ENCODE results near the gene LACC1.

LACC1 gene

DNA sequence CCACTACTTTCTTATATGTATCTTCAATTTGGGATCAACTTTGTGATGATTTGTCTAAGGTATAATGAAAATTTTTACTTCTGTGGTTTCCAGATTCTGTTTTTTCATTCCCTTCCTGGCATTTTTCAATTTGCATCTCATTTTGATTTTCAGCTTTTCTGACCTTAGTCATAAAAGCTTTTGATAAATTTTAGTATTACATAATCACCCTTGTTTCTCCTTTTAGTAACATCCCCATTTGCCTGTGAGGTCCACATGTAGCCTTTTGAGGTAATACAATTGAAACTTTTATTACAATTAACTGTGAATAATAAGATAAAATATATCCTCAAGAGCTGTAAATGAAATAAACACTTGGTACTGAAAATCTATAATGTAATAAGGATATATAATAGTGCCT is 31.2 kb downstream of the LACC1 start:
- H3K4me3 Mint-ChIP-seq, result no peak overlapping the region
- no peak overlapping the region for H3K27ac Mint-ChIP-seq
- no peaks in the 10 kb centered on the region for H3K36me3 Mint-ChIP-seq (ENCODE audit: low read depth)
- peaks cover 23% of the 10 kb centered on the region for H3K27me3 Mint-ChIP-seq (ENCODE audit: low read depth)
- no peaks in the 10 kb centered on the region for H3K4me1 Mint-ChIP-seq (ENCODE audit: low read depth)
- no peak for DNase-seq (ENCODE audit: low spot score)
- H3K9me3 Mint-ChIP-seq, result no peaks in the 10 kb centered on the region

DNA sequence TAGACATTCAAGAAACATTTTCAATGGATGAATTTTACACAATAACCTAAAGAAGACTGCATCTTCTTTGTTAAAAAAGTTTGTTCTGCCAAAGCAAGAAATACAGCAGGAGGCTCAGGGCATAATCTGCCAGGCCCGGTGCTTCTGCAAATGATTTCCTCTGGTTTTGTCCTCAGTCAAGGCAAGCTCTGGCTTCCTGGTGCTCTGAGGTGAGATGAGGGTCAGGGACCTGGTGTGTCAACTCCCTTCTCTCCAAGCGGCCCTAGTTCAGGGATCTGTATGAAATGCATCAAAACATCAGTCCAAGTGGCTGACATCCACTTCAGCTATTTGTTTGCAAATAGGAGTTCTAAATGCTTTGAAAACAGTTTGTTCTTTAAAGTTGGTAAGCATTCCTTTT is 31.6 kb downstream of the LACC1 start:
- H3K4me3 Mint-ChIP-seq, result no peak overlapping the region
- no peak for DNase-seq (ENCODE audit: low spot score)
- H3K9me3 Mint-ChIP-seq, result no peaks in the 10 kb centered on the region
- no peaks in the 10 kb centered on the region for H3K4me1 Mint-ChIP-seq (ENCODE audit: low read depth)
- H3K36me3 Mint-ChIP-seq (ENCODE audit: low read depth), result no peaks in the 10 kb centered on the region
- H3K27ac Mint-ChIP-seq, result no peak overlapping the region
- peaks cover 23% of the 10 kb centered on the region for H3K27me3 Mint-ChIP-seq (ENCODE audit: low read depth)

DNA sequence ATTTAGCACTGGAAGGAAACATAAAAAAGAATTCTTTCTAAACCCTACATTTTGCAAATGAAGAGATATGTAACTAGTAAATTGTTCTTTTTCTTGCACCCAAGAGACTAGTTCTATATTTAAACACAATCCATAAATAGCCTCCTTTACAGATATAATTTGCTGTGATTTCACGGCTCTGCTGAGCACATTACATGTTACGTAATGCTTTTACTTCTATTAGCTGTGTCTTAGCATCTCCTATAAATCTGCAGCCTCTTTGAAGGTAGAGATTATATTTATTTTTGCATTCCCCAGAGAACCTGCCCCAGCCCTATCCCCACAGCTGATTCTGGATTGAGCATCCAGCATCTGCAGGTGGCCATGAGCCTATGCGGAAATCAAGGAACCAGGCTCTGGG is 32.2 kb downstream of the LACC1 start:
- H3K27me3 Mint-ChIP-seq (ENCODE audit: low read depth), result peaks cover 22% of the 10 kb centered on the region
- H3K36me3 Mint-ChIP-seq (ENCODE audit: low read depth), result no peaks in the 10 kb centered on the region
- DNase-seq (ENCODE audit: low spot score), result no peak
- H3K27ac Mint-ChIP-seq, result no peak overlapping the region
- H3K9me3 Mint-ChIP-seq, result no peaks in the 10 kb centered on the region
- no peak overlapping the region for H3K4me3 Mint-ChIP-seq
- no peaks in the 10 kb centered on the region for H3K4me1 Mint-ChIP-seq (ENCODE audit: low read depth)

DNA sequence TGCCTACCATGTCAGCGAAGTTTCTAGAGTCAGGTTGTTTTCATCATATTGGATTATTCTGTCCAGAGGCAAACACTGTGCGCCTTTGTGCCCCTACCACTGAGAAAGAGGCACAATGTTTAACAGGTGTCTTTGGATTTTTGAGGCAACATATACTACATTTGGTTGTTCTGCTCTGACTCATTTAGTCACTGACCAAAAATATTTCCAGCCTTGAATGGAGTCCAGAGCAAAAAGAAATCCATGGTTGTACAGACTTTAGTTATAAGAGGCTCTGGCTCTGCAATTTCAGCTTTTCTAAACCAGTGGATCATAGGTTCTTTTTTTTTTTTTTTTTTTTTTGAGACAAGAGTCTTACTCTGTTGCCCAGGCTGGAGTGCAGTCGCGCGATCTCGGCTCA is 35.7 kb downstream of the LACC1 start:
- Mint-ChIP-seq H3K4me3 (no peak overlapping the region), H3K27me3 (ENCODE audit: low read depth) (peaks cover 19% of the 10 kb centered on the region), H3K9me3 (no peaks in the 10 kb centered on the region), H3K27ac (no peak overlapping the region), H3K36me3 (ENCODE audit: low read depth) (no peaks in the 10 kb centered on the region), H3K4me1 (ENCODE audit: low read depth) (no peaks in the 10 kb centered on the region)
- no peak for DNase-seq (ENCODE audit: low spot score)

DNA sequence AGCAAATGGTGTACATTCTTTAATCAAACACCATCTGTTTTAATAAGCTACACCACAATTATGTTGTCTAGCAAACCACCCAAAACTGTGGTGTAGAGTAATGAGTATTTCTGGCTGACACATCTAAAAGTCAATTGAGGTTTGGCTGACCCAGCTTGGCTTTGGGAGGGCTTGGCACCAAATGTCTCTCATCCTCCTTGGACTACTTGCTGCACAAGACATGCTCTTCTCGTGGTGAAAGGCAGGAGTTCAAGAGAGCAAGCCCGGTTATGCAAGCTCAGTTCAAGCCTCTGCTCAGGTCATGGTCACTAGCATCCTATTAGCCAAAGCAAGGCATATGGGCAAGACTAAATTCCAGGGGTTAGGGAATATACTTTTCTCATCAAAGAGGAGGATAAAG is 37.1 kb downstream of the LACC1 start:
- H3K27ac Mint-ChIP-seq, result no peak overlapping the region
- H3K4me1 Mint-ChIP-seq (ENCODE audit: low read depth), result no peaks in the 10 kb centered on the region
- H3K4me3 Mint-ChIP-seq, result no peak overlapping the region
- no peaks in the 10 kb centered on the region for H3K9me3 Mint-ChIP-seq
- H3K36me3 Mint-ChIP-seq (ENCODE audit: low read depth), result no peaks in the 10 kb centered on the region
- no peak for DNase-seq (ENCODE audit: low spot score)
- H3K27me3 Mint-ChIP-seq (ENCODE audit: low read depth), result peaks cover 23% of the 10 kb centered on the region

DNA sequence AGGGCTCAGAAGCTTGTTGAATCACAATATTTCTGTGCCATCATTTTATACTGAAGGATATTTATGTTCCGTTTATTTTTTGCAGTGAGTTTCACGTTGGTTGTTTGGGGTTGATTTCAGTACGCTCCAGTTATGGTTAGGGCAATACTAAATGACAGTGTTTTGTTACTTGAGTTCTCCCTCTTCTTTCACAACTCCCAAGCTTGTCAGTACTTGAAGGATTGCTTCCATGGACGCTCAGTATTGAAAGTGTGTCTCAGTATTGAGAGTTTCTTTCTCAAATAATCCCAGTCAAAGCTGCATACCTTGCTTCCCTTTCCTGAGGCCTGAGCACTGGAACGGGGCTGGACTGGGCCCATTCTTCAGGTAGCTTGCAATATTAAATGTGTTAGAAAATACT is 38.9 kb downstream of the LACC1 start:
- Mint-ChIP-seq H3K9me3 (no peaks in the 10 kb centered on the region), H3K4me3 (no peak overlapping the region), H3K4me1 (ENCODE audit: low read depth) (no peaks in the 10 kb centered on the region), H3K36me3 (ENCODE audit: low read depth) (no peaks in the 10 kb centered on the region), H3K27ac (no peak overlapping the region), H3K27me3 (ENCODE audit: low read depth) (peaks cover 21% of the 10 kb centered on the region)
- no peak for DNase-seq (ENCODE audit: low spot score)

DNA sequence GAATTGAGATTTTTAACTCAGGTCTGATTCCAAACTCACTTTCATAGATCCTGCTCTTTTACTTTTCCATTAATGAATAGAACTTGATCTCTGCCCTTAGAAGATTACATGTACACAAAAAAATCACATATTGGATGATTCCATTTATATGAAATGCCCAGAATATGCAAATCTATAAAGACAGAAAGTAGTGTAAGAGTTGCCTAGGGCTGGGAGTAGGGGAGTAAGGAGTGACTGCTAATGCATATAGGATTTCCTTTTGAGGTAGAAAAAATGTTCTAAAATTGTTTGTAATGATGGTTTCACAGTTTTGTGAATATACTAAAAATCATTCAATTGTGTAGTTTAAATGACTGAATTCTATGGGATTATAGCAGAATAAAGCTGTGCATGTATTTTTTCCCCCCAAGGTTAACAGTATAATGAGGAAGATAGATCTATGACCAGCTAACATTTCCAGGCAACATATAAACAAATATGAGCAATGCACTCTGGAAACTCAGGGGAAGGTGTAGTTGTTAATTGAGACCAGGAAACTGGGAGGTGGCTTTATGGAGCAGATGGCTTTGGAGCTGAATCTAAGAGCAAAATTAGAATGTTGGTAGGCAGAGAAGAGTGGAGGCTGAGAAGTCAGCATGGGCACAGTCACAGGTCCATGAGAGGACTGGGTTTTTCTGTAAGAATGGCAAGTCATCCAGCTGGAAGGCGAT is 41.4 kb downstream of the LACC1 start:
- H3K27ac Mint-ChIP-seq, result no peak overlapping the region
- DNase-seq (ENCODE audit: low spot score), result no peak
- H3K36me3 Mint-ChIP-seq (ENCODE audit: low read depth), result no peaks in the 10 kb centered on the region
- H3K27me3 Mint-ChIP-seq (ENCODE audit: low read depth), result peaks cover 17% of the 10 kb centered on the region
- no peak overlapping the region for H3K4me3 Mint-ChIP-seq
- H3K9me3 Mint-ChIP-seq, result no peaks in the 10 kb centered on the region
- H3K4me1 Mint-ChIP-seq (ENCODE audit: low read depth), result no peaks in the 10 kb centered on the region

DNA sequence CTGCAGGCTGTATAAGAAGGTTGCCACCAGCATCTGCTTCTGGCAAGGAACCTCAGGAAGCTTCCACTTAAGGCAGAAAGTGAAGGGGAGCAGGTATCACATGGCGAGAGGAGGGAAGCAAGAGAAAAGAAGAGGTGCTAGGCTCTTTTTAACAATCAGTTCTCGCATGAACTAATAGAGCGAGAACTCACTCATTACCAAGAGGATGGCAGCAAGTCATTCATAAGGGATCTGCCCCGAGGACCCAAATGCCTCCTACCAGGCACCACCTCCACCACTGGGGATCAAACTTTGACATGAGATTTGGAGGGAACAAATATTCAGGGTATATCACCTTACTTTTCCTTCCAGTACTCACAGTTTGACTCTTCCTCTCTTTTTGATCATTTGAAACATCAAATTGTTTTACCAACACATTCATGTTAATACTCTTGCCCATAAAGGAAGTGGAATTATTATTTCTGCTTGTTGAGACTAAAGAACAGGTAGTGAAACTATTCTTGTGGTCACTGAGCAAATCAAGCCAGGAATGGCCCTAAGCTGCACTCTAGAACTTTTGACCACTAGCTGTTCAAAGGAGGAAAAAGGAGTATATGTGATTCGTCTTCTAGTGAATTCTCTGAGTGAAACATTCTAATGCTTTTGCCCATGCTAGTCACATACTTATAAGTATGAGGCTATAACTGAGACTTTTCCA is 45.0 kb downstream of the LACC1 start:
- H3K4me3 Mint-ChIP-seq, result no peak overlapping the region
- DNase-seq (ENCODE audit: low spot score), result no peak
- no peaks in the 10 kb centered on the region for H3K9me3 Mint-ChIP-seq
- H3K27me3 Mint-ChIP-seq (ENCODE audit: low read depth), result peaks cover 7% of the 10 kb centered on the region
- H3K36me3 Mint-ChIP-seq (ENCODE audit: low read depth), result no peaks in the 10 kb centered on the region
- H3K4me1 Mint-ChIP-seq (ENCODE audit: low read depth), result no peaks in the 10 kb centered on the region
- H3K27ac Mint-ChIP-seq, result no peak overlapping the region

DNA sequence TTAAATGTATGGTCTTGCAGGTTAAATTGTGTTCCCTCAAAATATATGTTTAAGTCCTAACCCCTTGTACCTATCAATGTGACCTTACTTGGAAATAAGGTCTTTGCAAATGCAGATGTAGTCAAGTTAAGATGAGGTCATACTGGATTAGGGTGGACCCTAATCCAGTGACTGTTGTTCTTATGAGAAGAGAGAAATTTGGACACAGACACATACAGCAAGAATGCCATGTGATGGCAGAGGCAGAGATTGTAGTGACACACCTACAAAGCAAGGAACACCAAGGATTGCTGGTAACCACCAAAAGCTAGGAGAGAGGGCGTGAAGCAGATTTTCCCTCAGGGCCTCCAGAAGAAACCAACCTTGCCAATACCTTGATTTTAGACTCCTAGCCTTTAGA is 50.2 kb downstream of the LACC1 start:
- Mint-ChIP-seq H3K27ac (no peak overlapping the region), H3K36me3 (ENCODE audit: low read depth) (no peaks in the 10 kb centered on the region), H3K4me3 (no peak overlapping the region), H3K4me1 (ENCODE audit: low read depth) (no peaks in the 10 kb centered on the region), H3K27me3 (ENCODE audit: low read depth) (peaks cover 8% of the 10 kb centered on the region), H3K9me3 (no peaks in the 10 kb centered on the region)
- DNase-seq (ENCODE audit: low spot score), result no peak

DNA sequence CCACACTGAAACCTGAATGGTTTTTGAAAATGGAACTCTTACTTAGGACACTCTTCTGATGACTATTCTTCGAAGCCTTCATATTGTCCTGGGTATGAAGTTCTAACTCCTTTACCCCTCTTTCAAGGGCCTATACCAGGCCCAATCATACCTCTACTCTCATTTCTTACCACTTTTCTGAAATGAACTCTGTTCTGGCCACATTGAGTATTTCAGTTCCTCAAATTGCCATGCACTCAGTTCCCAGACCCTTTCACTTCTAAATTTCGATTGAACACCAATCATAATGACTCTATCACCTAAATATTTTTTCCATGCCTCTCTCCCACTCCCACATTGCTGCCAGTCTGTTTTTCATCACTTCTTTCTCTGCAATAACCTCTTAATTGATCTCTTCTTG is 53.7 kb downstream of the LACC1 start:
- Mint-ChIP-seq H3K9me3 (no peaks in the 10 kb centered on the region), H3K4me3 (no peak overlapping the region), H3K27me3 (ENCODE audit: low read depth) (peaks cover 8% of the 10 kb centered on the region), H3K36me3 (ENCODE audit: low read depth) (no peaks in the 10 kb centered on the region), H3K27ac (no peak overlapping the region), H3K4me1 (ENCODE audit: low read depth) (no peaks in the 10 kb centered on the region)
- DNase-seq (ENCODE audit: low spot score), result no peak

DNA sequence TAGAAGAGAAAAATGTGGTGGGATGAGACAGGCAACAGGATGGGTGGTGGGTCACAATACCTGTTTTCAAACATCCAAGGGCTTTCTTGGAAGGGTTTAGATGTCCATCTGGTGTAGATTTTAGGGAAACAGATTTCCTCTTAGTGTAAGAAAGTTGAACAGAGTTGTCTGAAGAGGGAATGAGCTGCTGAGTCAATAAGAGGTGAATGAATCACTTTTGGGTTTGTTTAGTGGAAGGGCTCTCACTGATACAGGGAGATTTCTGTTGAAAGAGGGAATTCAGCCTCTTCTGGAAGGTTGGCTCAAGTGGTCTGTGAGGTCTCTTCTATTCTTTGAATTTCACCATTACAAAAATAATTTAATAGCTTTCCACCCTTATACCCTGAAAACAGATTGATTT is 54.6 kb downstream of the LACC1 start:
- DNase-seq (ENCODE audit: low spot score), result no peak
- no peak overlapping the region for H3K4me3 Mint-ChIP-seq
- H3K9me3 Mint-ChIP-seq, result no peaks in the 10 kb centered on the region
- H3K27ac Mint-ChIP-seq, result no peak overlapping the region
- no peaks in the 10 kb centered on the region for H3K36me3 Mint-ChIP-seq (ENCODE audit: low read depth)
- no peaks in the 10 kb centered on the region for H3K4me1 Mint-ChIP-seq (ENCODE audit: low read depth)
- H3K27me3 Mint-ChIP-seq (ENCODE audit: low read depth), result peaks cover 8% of the 10 kb centered on the region

DNA sequence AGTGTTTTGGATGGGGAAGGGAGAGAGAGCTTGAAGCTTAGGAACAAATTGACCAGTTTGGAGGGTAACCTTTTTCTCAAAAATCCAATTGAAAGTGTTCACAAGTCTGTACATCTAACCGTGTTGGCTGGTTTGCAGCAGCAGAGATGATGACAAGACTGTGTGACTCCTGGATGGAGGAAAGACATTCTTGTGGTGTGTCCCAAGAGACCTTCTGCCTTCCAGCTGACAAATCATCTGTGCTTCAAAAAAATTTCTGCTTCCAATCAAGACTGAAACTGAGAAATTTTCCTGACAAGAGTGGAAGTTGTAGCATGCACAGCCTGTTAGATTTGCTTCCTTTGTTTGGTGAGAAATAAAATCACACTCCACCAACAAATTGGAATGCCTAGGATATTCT is 56.2 kb downstream of the LACC1 start:
- H3K36me3 Mint-ChIP-seq (ENCODE audit: low read depth), result no peaks in the 10 kb centered on the region
- no peaks in the 10 kb centered on the region for H3K9me3 Mint-ChIP-seq
- peaks cover 4% of the 10 kb centered on the region for H3K27me3 Mint-ChIP-seq (ENCODE audit: low read depth)

DNA sequence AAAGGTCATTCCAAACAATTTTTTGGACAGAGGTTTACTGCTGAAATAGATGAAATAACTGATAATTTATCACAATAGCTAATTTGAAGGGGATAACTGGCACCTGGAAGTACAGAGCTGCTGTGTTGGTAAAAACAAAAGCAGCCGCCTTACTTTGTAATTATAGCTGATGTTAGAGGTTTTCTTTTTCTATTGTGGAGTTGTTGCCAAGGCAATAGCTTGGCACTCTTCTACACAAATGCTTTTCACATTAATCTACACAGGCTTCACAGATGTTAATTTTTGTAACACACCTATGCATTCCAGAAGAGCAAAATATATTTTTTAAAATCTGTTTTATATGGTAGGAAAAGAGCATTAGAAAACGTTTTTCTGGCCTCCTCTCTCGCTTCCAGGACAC is 56.9 kb downstream of the LACC1 start:
- Mint-ChIP-seq H3K9me3 (no peaks in the 10 kb centered on the region), H3K4me1 (ENCODE audit: low read depth) (no peaks in the 10 kb centered on the region), H3K27me3 (ENCODE audit: low read depth) (peaks cover 4% of the 10 kb centered on the region), H3K27ac (no peak overlapping the region), H3K4me3 (no peak overlapping the region), H3K36me3 (ENCODE audit: low read depth) (no peaks in the 10 kb centered on the region)
- no peak for DNase-seq (ENCODE audit: low spot score)

More for the DNA sequence above, 56.2 kb downstream of the LACC1 start:
- DNase-seq (ENCODE audit: low spot score), result no peak
- Mint-ChIP-seq H3K27ac (no peak overlapping the region), H3K4me3 (no peak overlapping the region), H3K4me1 (ENCODE audit: low read depth) (no peaks in the 10 kb centered on the region)

DNA sequence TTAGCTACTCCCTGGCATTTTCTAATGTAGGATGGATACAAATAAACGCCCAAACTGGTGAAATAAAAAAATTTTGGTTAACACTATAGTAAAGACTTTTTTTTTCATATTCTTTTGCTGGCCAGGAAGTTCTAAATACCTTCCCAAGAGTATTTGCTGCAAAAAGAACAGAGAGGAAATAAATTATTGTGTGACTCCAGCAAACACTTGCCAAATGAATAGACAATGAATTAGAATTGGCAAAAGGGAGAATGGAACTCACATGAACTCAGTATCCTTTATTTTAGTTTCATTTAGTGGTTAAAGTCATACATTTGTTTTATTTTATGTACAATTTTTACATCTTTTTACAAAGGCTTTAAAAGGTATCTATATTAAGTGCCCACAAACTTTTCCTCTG is 58.1 kb downstream of the LACC1 start:
- Mint-ChIP-seq H3K4me1 (ENCODE audit: low read depth) (no peaks in the 10 kb centered on the region), H3K4me3 (no peak overlapping the region), H3K27me3 (ENCODE audit: low read depth) (peaks cover 4% of the 10 kb centered on the region), H3K36me3 (ENCODE audit: low read depth) (no peaks in the 10 kb centered on the region), H3K27ac (no peak overlapping the region), H3K9me3 (no peaks in the 10 kb centered on the region)
- no peak for DNase-seq (ENCODE audit: low spot score)

DNA sequence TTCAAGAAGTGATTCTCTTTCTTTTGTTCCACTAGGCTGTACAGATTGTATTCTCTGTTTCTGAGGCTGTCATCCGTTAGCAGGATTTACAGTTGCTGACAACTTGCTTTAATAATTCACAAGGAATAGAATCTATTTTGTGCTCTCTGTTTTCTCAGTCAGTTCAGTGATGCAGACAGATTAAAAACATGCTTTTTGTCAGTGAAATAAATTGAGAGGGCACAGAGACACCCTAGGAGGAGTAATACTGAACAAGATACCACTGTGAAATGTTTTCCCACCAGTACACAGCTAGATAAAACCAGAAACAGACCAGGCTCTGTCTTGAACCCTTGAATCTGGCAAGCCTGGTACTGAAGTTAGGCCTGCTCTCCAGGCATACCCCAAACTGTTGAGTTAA is 58.7 kb downstream of the LACC1 start:
- DNase-seq (ENCODE audit: low spot score), result no peak
- Mint-ChIP-seq H3K36me3 (ENCODE audit: low read depth) (no peaks in the 10 kb centered on the region), H3K4me1 (ENCODE audit: low read depth) (no peaks in the 10 kb centered on the region), H3K27ac (no peak overlapping the region), H3K4me3 (no peak overlapping the region), H3K27me3 (ENCODE audit: low read depth) (peaks cover 3% of the 10 kb centered on the region), H3K9me3 (no peaks in the 10 kb centered on the region)

Measured in T-helper 2 cell treated with Interferon-gamma antibody and Interleukin-4, amounts not matched to agents 5 μg/mL and 100 μg/mL, for 36 hours (primary cell).